OCI-LY3 (cell line): ENCODE data around the gene ASRGL1.

Experiments
- H2AFZ ChIP-seq: fragments of 200-600, 300-600 bp; shearing (Covaris generic); 2 replicates; pipeline ENCODE4 v1.6.0; 2014; ENCODE audit warnings: antibody characterized with exemption, low read depth, low read length
- H3K27ac ChIP-seq: fragments of 200-600, 300-600 bp; sonication (generic); 2 replicates; pipeline ENCODE4 v1.5.1; 2014; ENCODE audit warnings: mild to moderate bottlenecking, low read length, moderate library complexity, mixed read lengths
- H3K27me3 ChIP-seq: fragments of 200-600, 300-600 bp; sonication (generic); 2 replicates; pipeline ENCODE4 v1.6.1; 2014; ENCODE audit warnings: low read depth, low read length, mixed read lengths
- H3K36me3 ChIP-seq: fragments of 200-600, 300-600 bp; sonication (generic); replicated peaks from 2 replicates; pipeline ENCODE3; 2014; ENCODE audit warnings: low read depth, low read length, mixed read lengths
- H3K4me1 ChIP-seq: fragments of 300-600, 200-600 bp; sonication (generic); 2 replicates; pipeline ENCODE4 v1.6.1; 2014; ENCODE audit warnings: low read length, mixed read lengths
- H3K4me2 ChIP-seq: fragments of 200-600, 300-600 bp; sonication (generic); 2 replicates; pipeline ENCODE4 v1.6.1; 2014; ENCODE audit warnings: low read length, mixed read lengths
- H3K4me3 ChIP-seq: fragments of 300-600, 200-600 bp; sonication (generic); 2 replicates; pipeline ENCODE4 v1.5.1; 2014; ENCODE audit warnings: antibody characterized with exemption, mild to moderate bottlenecking, low read length, moderate library complexity
- H3K79me2 ChIP-seq: fragments of 300-600, 200-600 bp; shearing (Covaris generic); 2 replicates; pipeline ENCODE4 v1.6.1; 2014; ENCODE audit warnings: mild to moderate bottlenecking, low read length, mixed read lengths
- H3K9ac ChIP-seq: fragments of 300-600, 200-600 bp; shearing (Covaris generic); 2 replicates; pipeline ENCODE4 v1.6.0; 2014; ENCODE audit warnings: mild to moderate bottlenecking, low read length, moderate library complexity
- H3K9me3 ChIP-seq: fragments of 200-600, 300-600 bp; shearing (Covaris generic); 2 replicates; pipeline ENCODE4 v1.6.1; 2014; ENCODE audit warnings: low read length, mixed read lengths; ENCODE audit not compliant: insufficient read depth
- H4K20me1 ChIP-seq: fragments of 200-600, 300-600 bp; sonication (generic); 2 replicates; pipeline ENCODE4 v1.6.1; 2016; ENCODE audit warnings: low read length, mixed read lengths; ENCODE audit not compliant: insufficient read depth
- EZH2phosphoT487 ChIP-seq: fragments of 200-600 bp; shearing (Covaris generic); IDR thresholded peaks from 2 replicates; pipeline ENCODE4 v1.6.1; 2018; ENCODE audit warnings: antibody characterized with exemption, mixed run types, low read depth
- TF ChIP-seq, protein P1 (sequence below): fragments of 200-600, 300-600 bp; sonication (generic); IDR thresholded peaks from 2 replicates; pipeline ENCODE4 v1.5.1; 2014; ENCODE audit warnings: antibody characterized with exemption, low read length, low read depth

The ASRGL1 gene

GRCh38 chr11:62387381-62387780, 50.1 kb downstream of the ASRGL1 start:
- H3K27ac ChIP-seq, result no peak overlapping the region
- no peak for TF ChIP-seq EZH2phosphoT487
- H4K20me1 ChIP-seq, result no peaks in the 10 kb centered on the region

DNA sequence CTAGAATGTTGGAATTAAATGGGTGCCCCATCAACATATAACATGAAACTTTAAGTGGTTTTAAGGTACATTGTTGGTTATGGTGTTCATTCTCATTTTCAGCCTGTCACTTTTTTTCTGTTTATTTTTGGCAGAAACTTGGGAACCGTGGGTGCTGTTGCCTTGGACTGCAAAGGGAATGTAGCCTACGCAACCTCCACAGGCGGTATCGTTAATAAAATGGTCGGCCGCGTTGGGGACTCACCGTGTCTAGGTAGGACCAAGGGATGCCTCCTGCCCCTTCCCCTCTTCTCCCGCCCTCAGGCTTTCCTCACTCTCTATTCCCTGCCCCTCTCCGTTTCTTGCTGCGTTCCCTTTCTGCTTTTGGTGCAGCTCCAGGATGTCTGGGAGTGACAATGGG, 51.8 kb downstream of the ASRGL1 start:
- Histone ChIP-seq H3K4me3 (no peak overlapping the region), H3K27me3 (no peaks in the 10 kb centered on the region), H3K9me3 (no peaks in the 10 kb centered on the region), H3K4me1 (no peaks in the 10 kb centered on the region), H3K27ac (no peak overlapping the region), H3K36me3 (no peaks in the 10 kb centered on the region), H3K9ac (no peak overlapping the region), H2AFZ (no peak overlapping the region), H3K79me2 (no peaks in the 10 kb centered on the region), H3K4me2 (no peak overlapping the region), H4K20me1 (no peaks in the 10 kb centered on the region)
- TF ChIP-seq, protein P1, sequence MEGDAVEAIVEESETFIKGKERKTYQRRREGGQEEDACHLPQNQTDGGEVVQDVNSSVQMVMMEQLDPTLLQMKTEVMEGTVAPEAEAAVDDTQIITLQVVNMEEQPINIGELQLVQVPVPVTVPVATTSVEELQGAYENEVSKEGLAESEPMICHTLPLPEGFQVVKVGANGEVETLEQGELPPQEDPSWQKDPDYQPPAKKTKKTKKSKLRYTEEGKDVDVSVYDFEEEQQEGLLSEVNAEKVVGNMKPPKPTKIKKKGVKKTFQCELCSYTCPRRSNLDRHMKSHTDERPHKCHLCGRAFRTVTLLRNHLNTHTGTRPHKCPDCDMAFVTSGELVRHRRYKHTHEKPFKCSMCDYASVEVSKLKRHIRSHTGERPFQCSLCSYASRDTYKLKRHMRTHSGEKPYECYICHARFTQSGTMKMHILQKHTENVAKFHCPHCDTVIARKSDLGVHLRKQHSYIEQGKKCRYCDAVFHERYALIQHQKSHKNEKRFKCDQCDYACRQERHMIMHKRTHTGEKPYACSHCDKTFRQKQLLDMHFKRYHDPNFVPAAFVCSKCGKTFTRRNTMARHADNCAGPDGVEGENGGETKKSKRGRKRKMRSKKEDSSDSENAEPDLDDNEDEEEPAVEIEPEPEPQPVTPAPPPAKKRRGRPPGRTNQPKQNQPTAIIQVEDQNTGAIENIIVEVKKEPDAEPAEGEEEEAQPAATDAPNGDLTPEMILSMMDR, result no peak
- TF ChIP-seq EZH2phosphoT487, result no peak

More at GRCh38 chr11:62387381-62387780, 50.1 kb downstream of the ASRGL1 start:
- no peaks in the 10 kb centered on the region for H3K9me3 ChIP-seq
- no peak overlapping the region for H2AFZ ChIP-seq
- H3K9ac ChIP-seq, result no peak overlapping the region
- no peak overlapping the region for H3K4me3 ChIP-seq
- H3K79me2 ChIP-seq, result no peaks in the 10 kb centered on the region
- no peaks in the 10 kb centered on the region for H3K4me1 ChIP-seq
- no peaks in the 10 kb centered on the region for H3K27me3 ChIP-seq
- no peaks in the 10 kb centered on the region for H3K36me3 ChIP-seq
- H3K4me2 ChIP-seq, result no peak overlapping the region

DNA sequence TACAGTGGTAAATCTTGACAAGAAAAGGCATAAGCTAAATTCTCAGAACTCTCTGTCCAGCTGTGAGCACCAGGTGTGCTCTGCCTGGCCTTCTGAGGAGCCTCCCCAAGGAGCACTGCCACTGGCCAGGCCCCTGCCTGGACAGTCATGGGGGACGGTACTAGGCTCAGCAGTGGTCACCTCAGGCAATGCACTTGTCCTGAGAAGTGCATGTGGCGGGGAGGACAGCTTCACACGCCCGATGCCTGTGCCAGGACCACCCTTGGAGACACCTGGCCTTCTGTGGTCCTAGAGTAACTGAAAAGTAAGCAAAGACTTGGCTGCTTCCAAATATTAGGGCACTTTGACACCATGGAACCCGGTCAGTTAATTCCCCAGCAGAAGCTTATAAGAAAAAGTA, 53.0 kb downstream of the ASRGL1 start:
- no peak for TF ChIP-seq EZH2phosphoT487
- TF ChIP-seq, protein P1, result no peak
- no peaks in the 10 kb centered on the region for H4K20me1 ChIP-seq
- H3K27ac ChIP-seq, result no peak overlapping the region
- H2AFZ ChIP-seq, result no peak overlapping the region
- H3K9me3 ChIP-seq, result no peaks in the 10 kb centered on the region
- H3K36me3 ChIP-seq, result no peaks in the 10 kb centered on the region
- peaks cover 4% of the 10 kb centered on the region for H3K4me1 ChIP-seq
- H3K27me3 ChIP-seq, result no peaks in the 10 kb centered on the region
- H3K9ac ChIP-seq, result no peak overlapping the region
- no peak overlapping the region for H3K4me2 ChIP-seq
- no peak overlapping the region for H3K4me3 ChIP-seq
- no peaks in the 10 kb centered on the region for H3K79me2 ChIP-seq

GRCh38 chr11:62390722-62391121, 53.5 kb downstream of the ASRGL1 start:
- no peak overlapping the region for H3K9ac ChIP-seq
- no peak overlapping the region for H3K4me2 ChIP-seq
- H4K20me1 ChIP-seq, result no peaks in the 10 kb centered on the region
- no peak overlapping the region for H2AFZ ChIP-seq
- no peaks in the 10 kb centered on the region for H3K36me3 ChIP-seq
- H3K4me3 ChIP-seq, result no peak overlapping the region
- no peaks in the 10 kb centered on the region for H3K9me3 ChIP-seq
- no peaks in the 10 kb centered on the region for H3K79me2 ChIP-seq
- H3K27me3 ChIP-seq, result no peaks in the 10 kb centered on the region
- no peak for TF ChIP-seq EZH2phosphoT487
- TF ChIP-seq, protein P1, result no peak
- H3K4me1 ChIP-seq, result peaks cover 4% of the 10 kb centered on the region
- H3K27ac ChIP-seq, result no peak overlapping the region
